PC-9 (cell line): Measurements from ENCODE around the gene PUDP. TPM values are rescaled to one million over a fixed set of nuclear protein-coding genes. Genes with fewer than 3 reads are reported as not detected.

Source experiments
- BruUV-seq: library from RNA; stranded (reverse); fragments of 400-500 nt; replicated peaks from 2 replicates; lab custom pipeline; 2021; lab: Mats Ljungman, UMichigan
- CTCF ChIA-PET: fragments of 300-600 bp; sonication (Branson Sonifier 250); formaldehyde crosslinking; loops from one replicate; lab custom pipeline; 2022; ENCODE audit warnings: antibody characterized with exemption; lab: Charles Lee
- POLR2A ChIA-PET: fragments of 300-600 bp; sonication (Branson Sonifier 250); formaldehyde crosslinking; loops from one replicate; lab custom pipeline; 2022; ENCODE audit warnings: antibody characterized with exemption; ENCODE audit not compliant: unreplicated experiment; lab: Charles Lee
- DNase-seq, 2 experiments: peaks; one replicate each; pipeline versions ENCODE4 v3.0.0 to v3.0.0-alpha.2; 2015 to 2022; ENCODE audit warnings: mixed read lengths in 1 of 2
- H2AFZ ChIP-seq: fragments of 200-600 bp; sonication (generic); 2 replicates; pipeline ENCODE4 v1.8.1; 2017; ENCODE audit warnings: antibody characterized with exemption
- H3F3A ChIP-seq: fragments of 200-600 bp; sonication (generic); 2 replicates; pipeline ENCODE4 v1.8.1; 2017; ENCODE audit warnings: antibody characterized with exemption, mild to moderate bottlenecking, low read depth; ENCODE audit not compliant: insufficient read depth
- H3K27ac ChIP-seq: fragments of 200-600 bp; sonication (generic); 2 replicates; pipeline ENCODE4 v1.6.1; 2016; ENCODE audit warnings: mixed run types
- H3K27me3 ChIP-seq: fragments of 200-600 bp; sonication (generic); 2 replicates; pipeline ENCODE4 v1.6.1; 2016; ENCODE audit warnings: low read depth, mixed run types; ENCODE audit not compliant: insufficient read depth
- H3K36me3 ChIP-seq: fragments of 200-600 bp; sonication (generic); 2 replicates; pipeline ENCODE4 v1.6.1; 2016; ENCODE audit warnings: low read depth, mixed run types
- H3K4me1 ChIP-seq: fragments of 200-600 bp; sonication (generic); replicated peaks from 2 replicates; pipeline ENCODE4 v1.6.1; 2016; ENCODE audit warnings: mixed run types; ENCODE audit not compliant: insufficient read depth
- H3K4me2 ChIP-seq: fragments of 200-600 bp; sonication (generic); 2 replicates; pipeline ENCODE4 v1.6.1; 2017; ENCODE audit warnings: mixed run types
- H3K4me3 ChIP-seq: fragments of 200-600 bp; sonication (generic); 2 replicates; pipeline ENCODE4 v1.6.1; 2016; ENCODE audit warnings: mixed run types
- H3K79me2 ChIP-seq: fragments of 200-600 bp; sonication (generic); 2 replicates; pipeline ENCODE4 v1.6.1; 2017; ENCODE audit warnings: low read depth, mixed run types
- H3K9me2 ChIP-seq: fragments of 200-600 bp; sonication (generic); 2 replicates; pipeline ENCODE4 v1.8.1; 2017; ENCODE audit warnings: mild to moderate bottlenecking; ENCODE audit not compliant: insufficient read depth
- H3K9me3 ChIP-seq: fragments of 200-600 bp; sonication (generic); 2 replicates; pipeline ENCODE4 v1.8.1; 2016; ENCODE audit warnings: low read depth; ENCODE audit not compliant: insufficient read depth
- H4K20me1 ChIP-seq: fragments of 200-600 bp; sonication (generic); 2 replicates; pipeline ENCODE4 v1.8.1; 2017; ENCODE audit not compliant: insufficient read depth
- EZH2 ChIP-seq: fragments of 200-600 bp; sonication (generic); IDR thresholded peaks from 2 replicates; pipeline ENCODE4 v1.8.0; 2017; ENCODE audit warnings: antibody characterized with exemption, low read depth
- intact Hi-C: fragments of 100-400 bp; cut with micrococcal nuclease; formaldehyde crosslinking; loops from one replicate; pipeline ENCODE4 v1.10.0; 2022; ENCODE audit not compliant: unreplicated experiment
- total RNA-seq: library from RNA; stranded (reverse); gene quantifications from 2 replicates; pipeline ENCODE4 v1.2.3, GENCODE V29; 2021
- TF ChIP-seq, protein P1 (sequence below): fragments of 200-600 bp; sonication (generic); conservative IDR thresholded peaks from 2 replicates; pipeline ENCODE4 v1.6.1; 2017; ENCODE audit warnings: mixed run types, antibody characterized with exemption, mild to moderate bottlenecking, moderate library complexity

The PUDP gene
- total RNA-seq, 1 experiment from 2014 or later = 24.9 TPM

DNA sequence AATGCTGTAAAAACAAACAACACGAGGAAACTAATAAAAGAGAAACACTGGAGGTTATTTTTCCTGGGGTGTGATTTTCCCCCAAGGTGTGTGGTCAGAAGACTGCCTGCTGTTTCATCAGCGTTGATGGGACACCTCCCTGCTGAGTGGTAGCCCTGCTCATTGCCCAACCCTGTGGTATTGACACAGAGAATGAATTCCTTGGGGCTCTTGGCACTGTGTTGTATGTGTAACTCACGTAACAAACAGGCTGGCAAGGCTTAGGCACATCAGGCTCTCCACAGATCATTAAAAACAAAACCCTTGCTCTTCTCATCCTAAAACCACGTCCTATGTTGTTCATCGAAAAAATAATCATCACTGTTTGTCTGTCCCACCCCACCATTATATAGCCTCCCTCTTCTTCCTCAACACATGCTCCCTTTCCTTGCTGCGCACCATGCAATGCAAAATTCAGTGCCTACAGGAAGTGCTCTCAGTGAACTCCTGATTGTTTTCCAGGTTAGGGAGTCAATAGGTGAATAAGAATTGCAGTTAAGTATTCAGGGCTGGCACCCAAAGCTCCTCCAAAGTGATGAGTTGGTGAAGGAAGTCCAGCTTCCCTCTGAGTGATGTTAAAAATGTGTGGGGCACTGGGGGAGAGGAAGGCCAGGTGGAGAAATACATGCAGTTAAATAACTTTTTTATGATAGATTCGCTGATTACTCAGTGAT lies 11.4 kb upstream of the PUDP start:
- peaks cover 68% of the 10 kb centered on the region for H3K4me1 ChIP-seq
- peak overlapping the region; percentile 41; the same call in 1 of the 2 replicates for H3K4me3 ChIP-seq
- TF ChIP-seq, protein P1, sequence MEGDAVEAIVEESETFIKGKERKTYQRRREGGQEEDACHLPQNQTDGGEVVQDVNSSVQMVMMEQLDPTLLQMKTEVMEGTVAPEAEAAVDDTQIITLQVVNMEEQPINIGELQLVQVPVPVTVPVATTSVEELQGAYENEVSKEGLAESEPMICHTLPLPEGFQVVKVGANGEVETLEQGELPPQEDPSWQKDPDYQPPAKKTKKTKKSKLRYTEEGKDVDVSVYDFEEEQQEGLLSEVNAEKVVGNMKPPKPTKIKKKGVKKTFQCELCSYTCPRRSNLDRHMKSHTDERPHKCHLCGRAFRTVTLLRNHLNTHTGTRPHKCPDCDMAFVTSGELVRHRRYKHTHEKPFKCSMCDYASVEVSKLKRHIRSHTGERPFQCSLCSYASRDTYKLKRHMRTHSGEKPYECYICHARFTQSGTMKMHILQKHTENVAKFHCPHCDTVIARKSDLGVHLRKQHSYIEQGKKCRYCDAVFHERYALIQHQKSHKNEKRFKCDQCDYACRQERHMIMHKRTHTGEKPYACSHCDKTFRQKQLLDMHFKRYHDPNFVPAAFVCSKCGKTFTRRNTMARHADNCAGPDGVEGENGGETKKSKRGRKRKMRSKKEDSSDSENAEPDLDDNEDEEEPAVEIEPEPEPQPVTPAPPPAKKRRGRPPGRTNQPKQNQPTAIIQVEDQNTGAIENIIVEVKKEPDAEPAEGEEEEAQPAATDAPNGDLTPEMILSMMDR = no peak
- no peak for TF ChIP-seq EZH2
- peaks cover 28% of the 10 kb centered on the region for H3F3A ChIP-seq
- no peaks in the 10 kb centered on the region for H3K36me3 ChIP-seq
- H3K79me2 ChIP-seq = peaks cover 4% of the 10 kb centered on the region; the same call in 1 of the 2 replicates
- CTCF ChIA-PET = no interaction called here
- H2AFZ ChIP-seq = peak overlapping the region; percentile 59; the same call in 1 of the 2 replicates
- POLR2A ChIA-PET = no interaction called here
- no peaks in the 10 kb centered on the region for H3K9me2 ChIP-seq
- H3K27ac ChIP-seq = peak overlapping the region; percentile 89
- no peaks in the 10 kb centered on the region for H4K20me1 ChIP-seq
- DNase-seq = peak; percentile 29 to 95
- intact Hi-C loops = no loop called here
- no peaks in the 10 kb centered on the region for H3K9me3 ChIP-seq
- H3K4me2 ChIP-seq = peak overlapping the region; percentile 73
- no TSS peak for BruUV-seq
- no peaks in the 10 kb centered on the region for H3K27me3 ChIP-seq

DNA sequence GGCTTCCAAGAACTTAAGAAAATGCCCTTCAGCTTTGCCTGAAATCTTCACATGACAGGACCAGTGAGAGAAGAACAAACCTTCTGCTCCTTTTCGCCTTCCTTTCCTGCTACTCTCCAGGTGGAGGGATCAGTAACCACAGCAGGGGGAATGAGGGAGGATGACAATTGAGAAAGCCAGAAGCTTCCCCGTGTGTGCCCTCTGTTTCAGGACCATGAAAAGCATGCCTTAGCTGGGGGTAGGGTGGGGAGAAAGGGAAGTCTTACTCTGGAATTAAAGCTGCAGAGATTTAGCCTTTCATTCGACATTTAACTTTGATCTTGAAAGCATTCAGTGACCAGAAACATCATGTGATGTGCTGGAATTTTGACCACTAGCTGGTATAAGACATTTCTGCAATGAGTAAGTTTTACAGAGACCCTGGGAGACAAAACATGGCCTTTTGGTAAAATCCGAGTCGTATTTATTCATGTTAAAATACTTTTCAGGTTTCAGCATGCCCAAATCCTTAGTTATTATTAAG lies 10.6 kb upstream of the PUDP start:
- Histone ChIP-seq H3K4me1 (peaks cover 68% of the 10 kb centered on the region), H3F3A (peaks cover 28% of the 10 kb centered on the region), H3K27me3 (no peaks in the 10 kb centered on the region), H3K79me2 (peaks cover 4% of the 10 kb centered on the region; the same call in 1 of the 2 replicates), H4K20me1 (no peaks in the 10 kb centered on the region), H3K9me3 (no peaks in the 10 kb centered on the region), H3K27ac (peak overlapping the region; percentile 89), H3K36me3 (no peaks in the 10 kb centered on the region), H2AFZ (no peak overlapping the region), H3K4me2 (peak overlapping the region; percentile 73), H3K9me2 (no peaks in the 10 kb centered on the region), H3K4me3 (peak overlapping the region; percentile 41; the same call in 1 of the 2 replicates)
- BruUV-seq = no TSS peak
- CTCF ChIA-PET = interaction anchor here (0.7 kb wide), 1 partner anchor 35 kb away, joined by 3 read pairs; no protein-coding TSS in a partner anchor
- intact Hi-C loops = no loop called here
- peak in 1 of 2 experiments; percentile 55 for DNase-seq
- POLR2A ChIA-PET = no interaction called here
- no peak for TF ChIP-seq EZH2
- TF ChIP-seq, protein P1 = no peak

DNA sequence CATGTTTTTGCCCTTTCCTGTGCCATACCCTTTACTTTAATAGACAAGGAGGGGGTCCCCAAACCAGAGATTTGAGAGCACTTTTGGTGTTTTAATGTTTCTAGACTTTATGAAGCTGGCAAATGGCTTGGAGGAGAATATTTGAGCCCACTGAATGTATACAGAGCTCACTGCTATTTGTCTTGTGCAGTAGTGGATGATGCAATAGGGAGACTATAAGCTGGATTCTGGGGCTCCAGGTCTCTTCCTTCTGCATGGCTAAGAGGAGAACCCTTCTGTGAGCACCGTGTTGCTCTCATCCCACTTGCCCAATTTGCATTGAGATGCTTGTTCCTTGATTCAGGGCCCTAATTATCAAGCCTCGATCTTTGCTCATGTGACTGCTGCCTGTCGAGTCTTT lies 8.9 kb upstream of the PUDP start:
- ChIA-PET POLR2A (no interaction called here), CTCF (no interaction called here)
- BruUV-seq = no TSS peak
- Histone ChIP-seq H3K9me3 (no peaks in the 10 kb centered on the region), H3K9me2 (no peaks in the 10 kb centered on the region), H3F3A (peaks cover 28% of the 10 kb centered on the region), H3K4me1 (peaks cover 58% of the 10 kb centered on the region), H3K79me2 (peaks cover 4% of the 10 kb centered on the region; the same call in 1 of the 2 replicates), H3K4me2 (no peak overlapping the region), H2AFZ (no peak overlapping the region), H3K36me3 (no peaks in the 10 kb centered on the region), H3K4me3 (no peak overlapping the region), H4K20me1 (no peaks in the 10 kb centered on the region), H3K27ac (no peak overlapping the region), H3K27me3 (no peaks in the 10 kb centered on the region)
- TF ChIP-seq, protein P1 = no peak
- no peak for TF ChIP-seq EZH2
- intact Hi-C loops = no loop called here
- DNase-seq = no peak
